GM10248 (cell line): ENCODE results near the gene DCBLD2.
"Not testable (repeated sequence)": the region's sequence is repeated elsewhere in the genome, so short reads cannot be mapped to it uniquely, and the experiment has no call there.

Experiments used
- CTCF ChIA-PET: fragments of 300-600 bp; sonication (Branson Sonifier 250); formaldehyde crosslinking; extraction: SDS; loops from one replicate; lab custom pipeline; 2021; ENCODE audit warnings: antibody characterized with exemption; lab: Yijun Ruan, JAX
- POLR2A ChIA-PET: fragments of 350-650 bp; sonication (Branson Sonifier 250); formaldehyde crosslinking; extraction: SDS; loops from one replicate; lab custom pipeline; 2020; ENCODE audit warnings: antibody characterized with exemption; lab: Yijun Ruan, JAX
- DNase-seq: peaks from one replicate; pipeline ENCODE4 v3.0.0; 2012; ENCODE audit errors: extremely low spot score
- TF ChIP-seq, protein P1 (sequence below): IDR thresholded peaks from 2 replicates; pipeline ENCODE4 v1.5.1; 2012; ENCODE audit warnings: mild to moderate bottlenecking, low read depth; ENCODE audit errors: extremely low read depth, missing control alignments, control extremely low read depth

Gene DCBLD2

DNA sequence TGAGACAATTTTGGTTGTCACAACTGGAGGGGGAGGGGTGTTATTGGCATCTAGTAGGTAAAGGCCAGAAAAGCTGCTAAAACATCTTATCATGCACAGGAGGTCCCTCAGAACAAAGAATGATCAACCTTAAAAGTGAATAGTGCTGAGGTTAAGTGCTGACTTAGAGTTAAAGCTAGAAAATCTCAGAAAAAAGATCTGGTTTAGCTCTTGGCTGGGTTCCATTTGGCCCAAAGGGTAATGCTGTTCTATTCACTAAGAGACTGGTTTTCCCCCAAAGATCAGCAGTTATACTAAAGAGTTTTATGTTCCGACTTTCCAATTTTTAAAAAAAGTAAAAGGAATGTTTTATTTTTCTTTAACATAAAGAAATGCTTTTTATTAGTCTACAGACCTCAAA is 15.6 kb downstream of the DCBLD2 start:
- CTCF ChIA-PET = no interaction called here
- DNase-seq = no peak
- TF ChIP-seq, protein P1, sequence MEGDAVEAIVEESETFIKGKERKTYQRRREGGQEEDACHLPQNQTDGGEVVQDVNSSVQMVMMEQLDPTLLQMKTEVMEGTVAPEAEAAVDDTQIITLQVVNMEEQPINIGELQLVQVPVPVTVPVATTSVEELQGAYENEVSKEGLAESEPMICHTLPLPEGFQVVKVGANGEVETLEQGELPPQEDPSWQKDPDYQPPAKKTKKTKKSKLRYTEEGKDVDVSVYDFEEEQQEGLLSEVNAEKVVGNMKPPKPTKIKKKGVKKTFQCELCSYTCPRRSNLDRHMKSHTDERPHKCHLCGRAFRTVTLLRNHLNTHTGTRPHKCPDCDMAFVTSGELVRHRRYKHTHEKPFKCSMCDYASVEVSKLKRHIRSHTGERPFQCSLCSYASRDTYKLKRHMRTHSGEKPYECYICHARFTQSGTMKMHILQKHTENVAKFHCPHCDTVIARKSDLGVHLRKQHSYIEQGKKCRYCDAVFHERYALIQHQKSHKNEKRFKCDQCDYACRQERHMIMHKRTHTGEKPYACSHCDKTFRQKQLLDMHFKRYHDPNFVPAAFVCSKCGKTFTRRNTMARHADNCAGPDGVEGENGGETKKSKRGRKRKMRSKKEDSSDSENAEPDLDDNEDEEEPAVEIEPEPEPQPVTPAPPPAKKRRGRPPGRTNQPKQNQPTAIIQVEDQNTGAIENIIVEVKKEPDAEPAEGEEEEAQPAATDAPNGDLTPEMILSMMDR = no peak
- POLR2A ChIA-PET = no interaction called here

GRCh38 chr3:98884675-98885371 is 16.7 kb downstream of the DCBLD2 start:
- CTCF ChIA-PET = interaction anchor here (1.0 kb wide), 1 partner anchor 35 kb away, joined by 3 read pairs; no protein-coding TSS in a partner anchor
- POLR2A ChIA-PET = interaction anchor here (0.5 kb wide), 1 partner anchor 17 kb away, joined by 3 read pairs; the partner anchor contains the start of gene DCBLD2
- TF ChIP-seq, protein P1 = no peak
- no peak for DNase-seq

- CTCF ChIA-PET, POLR2A ChIA-PET, DNase-seq: not testable (repeated sequence)
Measured at GRCh38 chr3:98882614-98883333, 18.7 kb downstream of the DCBLD2 start.

DNA sequence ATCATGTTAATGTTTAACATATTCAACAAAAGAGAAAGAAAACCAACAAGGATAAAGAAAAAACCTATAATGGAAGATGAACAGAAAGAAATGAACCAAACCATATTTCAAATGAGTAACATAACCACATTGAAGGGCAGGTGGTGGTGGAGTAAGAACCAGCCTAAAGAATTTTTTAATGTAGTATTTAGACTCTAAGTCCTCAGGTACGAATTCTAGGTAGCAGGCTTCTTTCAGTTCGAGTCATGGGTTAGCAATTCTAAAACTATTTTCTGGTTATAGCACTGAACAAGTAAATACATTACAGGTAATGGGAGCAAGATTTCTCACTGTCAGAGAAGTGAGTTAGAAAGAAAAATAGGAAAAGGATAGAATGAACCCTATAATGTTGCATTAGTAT is 24.4 kb downstream of the DCBLD2 start:
- no peak for DNase-seq
- POLR2A ChIA-PET = no interaction called here
- CTCF ChIA-PET = interaction anchor here (1.2 kb wide), 1 partner anchor 11 kb away, joined by 5 read pairs; no protein-coding TSS in a partner anchor
- TF ChIP-seq, protein P1 = no peak

DNA sequence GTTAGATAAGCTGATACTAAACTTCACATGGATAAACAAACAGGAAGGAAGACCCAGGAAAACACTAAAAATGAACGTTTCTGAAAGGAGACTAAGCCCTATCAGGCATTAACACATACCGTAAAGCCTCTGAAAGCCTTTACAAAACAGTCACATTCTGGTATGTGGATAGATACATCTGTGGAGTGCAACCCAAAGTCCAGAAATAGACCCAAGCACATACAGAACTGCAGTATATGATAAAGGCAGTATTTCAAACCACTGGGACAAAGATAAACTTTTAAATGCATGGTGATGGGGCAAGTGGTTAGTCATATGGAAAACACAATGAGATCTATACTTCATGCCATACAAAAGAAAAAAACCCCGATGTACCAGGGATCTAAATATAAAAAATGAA is 26.0 kb downstream of the DCBLD2 start:
- TF ChIP-seq, protein P1 = no peak
- ChIA-PET POLR2A (interaction anchor here (0.7 kb wide), 1 partner anchor 924 kb away, joined by 5 read pairs; no protein-coding TSS in a partner anchor), CTCF (no interaction called here)
- DNase-seq = no peak

GRCh38 chr3:98874602-98875249 is 26.8 kb downstream of the DCBLD2 start:
- no peak for DNase-seq
- CTCF ChIA-PET = interaction anchor here (1.0 kb wide), 1 partner anchor 13 kb away, joined by 4 read pairs; no protein-coding TSS in a partner anchor
- POLR2A ChIA-PET = no interaction called here
- TF ChIP-seq, protein P1 = no peak
